ENCODE measurements around the gene SMPD2.

- TF ChIP-seq CTCF (IDR thresholded peaks at IDR 0.05; ENCODE audit: insufficient read depth, low read length, poor library complexity, severe bottlenecking), result no peak
- TF ChIP-seq EZH2phosphoT487 (conservative IDR thresholded peaks at IDR 0.05; ENCODE audit: low read length), result no peak
These were observed 10.9 kb downstream of the SMPD2 start for GRCh38 chr6:109451376-109451775.
